ENCODE results near the gene MMP17. TPM values are rescaled to one million over a fixed set of nuclear protein-coding genes. Genes with fewer than 3 reads are reported as not detected.

MMP17 gene
- total and polyA plus RNA-seq, 2 donors (not counting 3 experiments of a cell fraction or from before 2014, with no cell fraction given): 3.6 to 10.8 TPM

GRCh38 chr12:131793243-131794022 is 34.8 kb upstream of the MMP17 start:
- no peak overlapping the region for H3K4me3 ChIP-seq (replicated peaks in 1 of 3; ENCODE audit: insufficient read depth in 1 of 3, low read depth in 1 of 3, low read length in 3 of 3)
- BruUV-seq (replicated peaks): no TSS peak
- ChIA-PET CTCF (no interaction called here), POLR2A (no interaction called here)
- no peaks in the 10 kb centered on the region for H3K27me3 ChIP-seq (ENCODE audit: control insufficient read depth in 2 of 2, insufficient read depth in 2 of 2, low read length in 2 of 2)
- H3K9me3 ChIP-seq (replicated peaks; ENCODE audit: control insufficient read depth, insufficient read depth, low read length): no peaks in the 10 kb centered on the region
- H2AFZ ChIP-seq (ENCODE audit: low read depth, low read length): no peak overlapping the region
- no peaks in the 10 kb centered on the region for H3K4me1 ChIP-seq (ENCODE audit: control insufficient read depth, extremely low read depth, insufficient read depth, low read length)
- no peaks in the 10 kb centered on the region for H3K79me2 ChIP-seq (ENCODE audit: control insufficient read depth, insufficient read depth, low read length)
- no peak overlapping the region for H3K4me2 ChIP-seq (ENCODE audit: insufficient read depth, low read length)
- dilution Hi-C loops (cut with MboI; ENCODE audit: extremely low pct_ligation_motif_present, low sequenced_read_pairs) (no loop called here), intact Hi-C loops (cut with micrococcal nuclease) (no loop called here)
- H3K36me3 ChIP-seq (ENCODE audit: control insufficient read depth in 2 of 2, extremely low read depth in 1 of 2, insufficient read depth in 2 of 2, low read length in 2 of 2): peaks cover 6% of the 10 kb centered on the region in 2 experiments
- no peak for TF ChIP-seq JUN (IDR thresholded peaks at IDR 0.05; ENCODE audit: borderline replicate concordance, insufficient read depth, insufficient read length, low read depth)
- TF ChIP-seq MAX (IDR thresholded peaks at IDR 0.05; ENCODE audit: insufficient read depth, insufficient read length): no peak
- no peak for TF ChIP-seq CTCF (IDR thresholded peaks at IDR 0.05; ENCODE audit: extremely low read depth in 1 of 2, insufficient read depth in 1 of 2, low read depth in 1 of 2, low read length in 2 of 2)
- no peak for TF ChIP-seq POLR2AphosphoS5 (IDR thresholded peaks at IDR 0.05; ENCODE audit: insufficient read depth, low read depth, low read length)
- no peak for TF ChIP-seq FOS (IDR thresholded peaks at IDR 0.05; ENCODE audit: borderline replicate concordance, insufficient read depth, low read length)
- TF ChIP-seq GATA2 (IDR thresholded peaks at IDR 0.05; ENCODE audit: insufficient read depth, insufficient read length, low read depth, low read length): no peak
- no peak for TF ChIP-seq EZH2 (IDR thresholded peaks at IDR 0.05; ENCODE audit: borderline replicate concordance, low read depth, low read length, severe bottlenecking)
- no peak for TF ChIP-seq POLR2A (IDR thresholded peaks at IDR 0.05; ENCODE audit: low read depth, low read length)
- no peak for TF ChIP-seq MYC (IDR thresholded peaks at IDR 0.05; ENCODE audit: low read depth, low read length)
- no peak for FAIRE-seq
- H3K9me1 ChIP-seq (replicated peaks; ENCODE audit: control insufficient read depth, extremely low read depth, insufficient read depth, low read length): no peaks in the 10 kb centered on the region
- no peak for DNase-seq (ENCODE audit: low read depth, low spot score)
- H3K27ac ChIP-seq (ENCODE audit: insufficient read depth, low read depth, low read length): no peak overlapping the region
- no peaks in the 10 kb centered on the region for H4K20me1 ChIP-seq (replicated peaks; ENCODE audit: control insufficient read depth, extremely low read depth, insufficient read depth, low read length)
- no peak overlapping the region for H3K9ac ChIP-seq (replicated peaks; ENCODE audit: extremely low read depth, insufficient read depth, low read length)
